GM19099 (cell line): ENCODE data around the gene SOX12.
A peak's percentile ranks its signal among the peaks of the same experiment; 100 is the strongest.

Source experiments
- POLR2A ChIP-seq: IDR thresholded peaks from 3 replicates; pipeline ENCODE4 v1.6.1; 2011; ENCODE audit warnings: low read depth; ENCODE audit not compliant: insufficient read length; ENCODE audit errors: extremely low read depth

The SOX12 gene

GRCh38 chr20:325045-325888 is at the start of gene SOX12:
SOX12 (plus strand) TSS chr20:325552; CDS start chr20:325925, 373 bp downstream.
- TF ChIP-seq POLR2A: peak; percentile 72

GRCh38 chr20:275791-276190 is 49.6 kb upstream of the SOX12 start:
- no peak for TF ChIP-seq POLR2A

GRCh38 chr20:276620-277495 is 48.5 kb upstream of the SOX12 start:
- TF ChIP-seq POLR2A: no peak

- no peak for TF ChIP-seq POLR2A
Measured at GRCh38 chr20:277496-277781, 47.9 kb upstream of the SOX12 start.

DNA sequence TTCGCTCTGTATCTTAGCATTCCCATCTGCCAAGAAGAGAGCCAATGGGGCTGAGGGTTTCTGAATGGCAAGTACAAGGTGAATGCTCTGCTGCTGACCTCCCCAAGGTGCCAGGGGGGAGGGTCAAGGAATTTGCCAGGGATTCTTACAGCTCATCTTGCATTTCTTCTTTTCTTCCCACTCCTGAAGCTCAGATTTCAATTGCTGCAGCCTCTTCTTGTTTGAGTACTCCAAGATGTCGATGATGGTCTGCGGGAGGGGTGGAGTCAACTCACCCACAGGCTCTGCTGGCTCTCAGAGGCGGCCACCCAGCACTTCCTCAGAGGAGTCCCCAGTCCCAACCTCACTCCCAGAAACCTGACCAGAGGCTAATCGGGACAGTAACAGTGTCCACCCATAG is 47.2 kb upstream of the SOX12 start:
- TF ChIP-seq POLR2A: no peak

DNA sequence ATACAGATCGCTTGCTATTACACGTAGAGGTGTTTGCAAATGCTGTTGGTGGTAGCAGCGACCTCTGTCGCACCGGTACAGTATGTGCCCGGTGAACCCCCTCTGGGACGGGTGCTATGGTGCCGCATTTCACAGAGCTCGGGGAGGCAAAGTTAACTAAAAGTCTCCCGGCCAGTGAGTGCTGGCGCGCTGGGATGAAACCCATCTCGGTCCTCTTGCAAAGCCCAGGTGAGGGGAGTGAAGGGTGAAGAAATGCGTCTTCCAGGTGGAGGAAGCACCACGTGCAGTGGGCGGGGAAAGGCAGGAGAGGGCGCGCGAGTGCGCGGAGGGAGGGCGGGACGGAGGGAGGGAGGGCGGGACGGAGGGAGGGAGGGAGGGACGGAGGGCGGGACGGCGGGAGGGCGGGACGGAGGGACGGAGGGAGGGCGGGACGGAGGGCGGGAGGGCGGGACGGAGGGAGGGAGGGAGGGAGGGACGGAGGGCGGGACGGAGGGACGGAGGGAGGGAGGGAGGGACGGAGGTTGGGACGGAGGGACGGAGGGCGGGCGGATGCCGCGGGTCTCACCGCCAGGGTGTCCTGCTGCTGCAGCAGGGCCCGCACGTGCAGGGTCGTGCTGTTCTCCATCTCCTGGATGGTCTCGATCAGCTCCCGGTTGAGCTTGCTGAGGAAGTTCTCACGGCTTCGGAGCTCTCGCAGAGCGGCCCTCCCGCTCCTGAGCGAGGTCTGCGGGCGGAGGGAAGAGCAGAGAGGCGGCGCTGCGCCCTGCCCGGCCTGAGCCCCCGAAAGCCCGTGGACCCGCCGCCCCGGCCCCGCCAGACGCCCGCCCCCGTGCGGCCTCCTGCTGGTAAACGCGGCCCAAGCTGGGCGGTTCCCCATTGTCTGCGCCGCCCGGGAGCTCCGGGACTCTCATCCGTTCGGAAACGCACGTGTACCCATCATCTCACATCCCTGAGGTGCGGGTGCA is 46.5 kb upstream of the SOX12 start:
- no peak for TF ChIP-seq POLR2A

- TF ChIP-seq POLR2A: no peak
Measured at GRCh38 chr20:284172-284571, 41.2 kb upstream of the SOX12 start.

DNA sequence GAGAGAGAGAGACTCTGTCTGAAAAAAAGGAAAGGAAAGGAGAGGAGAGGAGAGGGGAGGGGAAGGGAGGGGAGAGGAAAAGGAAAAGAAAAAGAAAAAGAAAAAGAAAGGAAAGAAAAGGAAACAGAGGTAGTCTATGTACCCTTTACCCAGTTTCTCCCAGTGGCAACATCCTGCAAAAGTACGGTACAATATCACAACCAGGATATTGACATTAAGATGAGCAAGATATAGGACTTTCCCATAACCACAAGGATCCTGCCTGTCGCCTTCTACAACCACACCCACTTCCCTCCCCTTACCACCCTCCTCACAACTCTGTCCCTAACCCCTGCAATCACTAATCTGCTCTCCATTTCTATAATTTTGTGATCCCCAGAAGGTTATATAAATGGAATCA is 38.8 kb upstream of the SOX12 start:
- no peak for TF ChIP-seq POLR2A

- no peak for TF ChIP-seq POLR2A
Measured at GRCh38 chr20:288956-289692, 36.2 kb upstream of the SOX12 start.

- TF ChIP-seq POLR2A: no peak
Measured at GRCh38 chr20:289693-290083, 35.7 kb upstream of the SOX12 start.

- TF ChIP-seq POLR2A: no peak
Measured at GRCh38 chr20:290084-290831, 35.1 kb upstream of the SOX12 start, which contains the start of gene C20orf96. C20orf96 (minus strand) TSS chr20:290750; CDS start chr20:290610, 140 bp downstream.

DNA sequence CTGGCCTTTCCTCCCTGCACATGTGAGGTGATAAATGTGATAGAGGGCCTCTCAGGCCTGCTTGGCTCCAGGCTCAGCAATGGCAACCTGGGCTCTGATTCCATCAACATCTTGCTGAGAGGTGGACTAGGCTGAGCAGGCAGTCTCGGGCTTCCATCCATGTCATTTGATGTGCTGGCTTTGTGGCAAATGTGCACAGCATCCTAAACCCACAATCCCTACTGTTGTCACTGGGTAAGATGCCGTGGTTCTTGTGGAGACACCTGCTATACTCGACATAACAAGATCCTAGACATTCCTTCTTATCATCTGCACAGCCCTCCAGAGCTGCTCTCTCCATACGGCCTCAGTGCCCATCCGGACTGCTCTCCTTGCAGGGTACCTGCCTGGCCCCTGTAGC is 30.8 kb upstream of the SOX12 start:
- TF ChIP-seq POLR2A: no peak

DNA sequence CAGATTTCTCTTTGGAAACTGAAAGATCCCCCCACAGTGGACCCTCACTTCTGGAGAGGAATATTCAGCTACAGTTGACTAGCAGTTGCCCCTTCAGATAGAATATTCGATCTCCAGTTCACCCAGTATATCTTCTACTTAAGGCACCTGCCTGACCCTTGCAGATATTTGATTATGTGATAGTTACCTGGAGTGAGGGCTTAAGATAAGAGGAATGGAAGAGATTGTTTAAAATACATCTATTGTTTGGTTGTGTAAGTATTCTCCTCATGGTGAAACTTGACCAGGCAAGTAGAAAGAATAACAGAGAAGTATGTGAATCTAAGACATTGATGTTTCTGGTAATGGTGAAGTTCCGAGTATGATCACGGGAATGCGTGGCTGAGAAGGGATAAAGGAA is 29.5 kb upstream of the SOX12 start:
- no peak for TF ChIP-seq POLR2A
